Measurements from ENCODE around the gene MYLK4.

- TF ChIP-seq POLR2AphosphoS5 (IDR thresholded peaks at IDR 0.05) (no peak), CTCF (IDR thresholded peaks at IDR 0.05) (no peak), POLR2A (IDR thresholded peaks at IDR 0.05) (no peak)
Measured at GRCh38 chr6:2710412-2710811, 40.3 kb downstream of the MYLK4 start.

Measured in breast epithelium (tissue), 3 donors.